Smooth muscle cell (in vitro differentiated cells): ENCODE data around the gene OLFM1. TPM values are rescaled to one million over a fixed set of nuclear protein-coding genes. Genes with fewer than 3 reads are reported as not detected.

Source experiments
- DNase-seq: peaks from one replicate; lab custom pipeline; 2025; ENCODE audit not compliant: unreplicated experiment; lab: John Stamatoyannopoulos, UW
- H2AFZ ChIP-seq: fragments of 200-600 bp; sonication (generic); 2 replicates; pipeline ENCODE4 v1.6.0; 2016; ENCODE audit warnings: antibody characterized with exemption, low read depth, mild to moderate bottlenecking
- H3F3A ChIP-seq: fragments of 200-600 bp; sonication (generic); 2 replicates; pipeline ENCODE4 v1.6.0; 2017; ENCODE audit warnings: antibody characterized with exemption, low read depth
- H3K27ac ChIP-seq: fragments of 200-600 bp; sonication (generic); 2 replicates; pipeline ENCODE4 v1.5.1; 2016; ENCODE audit warnings: low read depth, mild to moderate bottlenecking
- H3K27me3 ChIP-seq: fragments of 200-600 bp; sonication (generic); 2 replicates; pipeline ENCODE4 v1.6.1; 2016; ENCODE audit warnings: low read depth, mild to moderate bottlenecking
- H3K36me3 ChIP-seq: fragments of 200-600 bp; sonication (generic); 2 replicates; pipeline ENCODE4 v1.5.1; 2016; ENCODE audit warnings: low read depth
- H3K4me1 ChIP-seq: fragments of 200-600 bp; sonication (generic); 2 replicates; pipeline ENCODE4 v1.5.1; 2016; ENCODE audit warnings: low read depth
- H3K4me2 ChIP-seq: fragments of 200-600 bp; sonication (generic); 2 replicates; pipeline ENCODE4 v1.6.0; 2016; ENCODE audit warnings: mild to moderate bottlenecking
- H3K4me3 ChIP-seq: fragments of 200-600 bp; sonication (generic); 2 replicates; pipeline ENCODE4 v1.5.1; 2016; ENCODE audit warnings: mild to moderate bottlenecking
- H3K79me2 ChIP-seq: fragments of 200-600 bp; sonication (generic); 2 replicates; pipeline ENCODE4 v1.6.0; 2016; ENCODE audit warnings: low read depth, mild to moderate bottlenecking
- H3K9ac ChIP-seq: fragments of 200-600 bp; sonication (generic); 2 replicates; pipeline ENCODE4 v1.6.0; 2016; ENCODE audit warnings: low read depth
- H3K9me3 ChIP-seq: fragments of 200-600 bp; sonication (generic); replicated peaks from 2 replicates; pipeline ENCODE4 v1.5.1; 2016; ENCODE audit warnings: low read depth
- H4K20me1 ChIP-seq: fragments of 200-600 bp; sonication (generic); 2 replicates; pipeline ENCODE4 v1.6.0; 2016; ENCODE audit warnings: low read depth
- WGBS: methylation state at CpG from one replicate; pipeline ENCODE4 v1.1.7; 2016; ENCODE audit warnings: low lambda C conversion rate; 5-methylcytosine and 5-hydroxymethylcytosine counted together
- polyA plus RNA-seq: library from polyadenylated mRNA; unstranded; fragments of >200 nt; fragmentation: Nextera tagmentation; extraction: Ambion mirVana; gene quantifications from 2 replicates; pipeline ENCODE4 v1.2.1, GENCODE V29; 2016
- total RNA-seq: library from RNA; depleted of rRNA; stranded (reverse); fragments of >200 nt; gene quantifications from 2 replicates; pipeline ENCODE4 v1.2.3, GENCODE V29; 2014
- TF ChIP-seq, protein P1 (sequence below): fragments of 200-600 bp; sonication (generic); IDR thresholded peaks from 2 replicates; pipeline ENCODE4 v1.5.1; 2017; ENCODE audit warnings: borderline replicate concordance, mild to moderate bottlenecking, antibody characterized with exemption; ENCODE audit not compliant: insufficient read depth, poor library complexity, severe bottlenecking

The OLFM1 gene
- total and polyA plus RNA-seq, 2 experiments from 2014 or later, result 4.5 to 11.0 TPM

DNA sequence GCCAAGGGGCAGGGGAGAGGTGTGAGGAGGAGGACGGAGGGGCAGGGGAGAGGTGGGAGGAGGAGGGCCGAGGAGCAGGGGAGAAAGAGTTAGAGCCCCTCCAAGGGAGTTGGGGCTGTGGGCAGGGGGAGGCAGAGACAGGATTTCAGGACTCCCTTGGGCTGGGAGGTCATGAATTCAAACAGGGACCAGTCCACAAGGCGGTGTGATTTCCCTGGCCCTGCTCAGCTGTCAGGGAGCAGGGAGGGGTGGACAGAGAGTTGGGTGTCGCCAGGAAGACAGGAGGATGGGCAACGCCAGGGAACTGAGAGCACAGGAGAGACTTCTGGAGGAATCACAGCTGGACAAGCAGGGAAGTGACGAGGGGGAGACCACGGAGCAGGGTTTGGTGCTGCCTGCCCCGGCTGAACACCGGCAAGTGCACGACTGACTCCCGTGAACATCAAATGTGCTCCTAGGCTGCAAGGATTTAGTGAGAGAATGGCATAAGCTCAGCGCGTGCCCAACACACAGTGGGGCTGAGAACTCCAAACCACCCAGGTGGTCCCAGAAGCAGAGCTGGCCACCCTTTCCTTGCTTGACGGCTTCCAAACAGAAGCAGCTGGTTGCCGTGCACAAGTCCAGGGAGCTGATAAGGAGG lies 17.8 kb upstream of the OLFM1 start:
- Histone ChIP-seq H3K9ac (no peak overlapping the region), H3F3A (no peaks in the 10 kb centered on the region), H3K4me3 (no peak overlapping the region), H3K79me2 (no peaks in the 10 kb centered on the region), H2AFZ (no peak overlapping the region), H3K4me2 (no peak overlapping the region), H3K36me3 (no peaks in the 10 kb centered on the region), H3K27ac (no peak overlapping the region), H3K4me1 (no peaks in the 10 kb centered on the region), H4K20me1 (no peaks in the 10 kb centered on the region), H3K27me3 (peaks cover 2% of the 10 kb centered on the region), H3K9me3 (no peaks in the 10 kb centered on the region)
- no peak for DNase-seq
- 78% methylated on average over 13 of the region's 15 CpGs for WGBS
- TF ChIP-seq, protein P1, sequence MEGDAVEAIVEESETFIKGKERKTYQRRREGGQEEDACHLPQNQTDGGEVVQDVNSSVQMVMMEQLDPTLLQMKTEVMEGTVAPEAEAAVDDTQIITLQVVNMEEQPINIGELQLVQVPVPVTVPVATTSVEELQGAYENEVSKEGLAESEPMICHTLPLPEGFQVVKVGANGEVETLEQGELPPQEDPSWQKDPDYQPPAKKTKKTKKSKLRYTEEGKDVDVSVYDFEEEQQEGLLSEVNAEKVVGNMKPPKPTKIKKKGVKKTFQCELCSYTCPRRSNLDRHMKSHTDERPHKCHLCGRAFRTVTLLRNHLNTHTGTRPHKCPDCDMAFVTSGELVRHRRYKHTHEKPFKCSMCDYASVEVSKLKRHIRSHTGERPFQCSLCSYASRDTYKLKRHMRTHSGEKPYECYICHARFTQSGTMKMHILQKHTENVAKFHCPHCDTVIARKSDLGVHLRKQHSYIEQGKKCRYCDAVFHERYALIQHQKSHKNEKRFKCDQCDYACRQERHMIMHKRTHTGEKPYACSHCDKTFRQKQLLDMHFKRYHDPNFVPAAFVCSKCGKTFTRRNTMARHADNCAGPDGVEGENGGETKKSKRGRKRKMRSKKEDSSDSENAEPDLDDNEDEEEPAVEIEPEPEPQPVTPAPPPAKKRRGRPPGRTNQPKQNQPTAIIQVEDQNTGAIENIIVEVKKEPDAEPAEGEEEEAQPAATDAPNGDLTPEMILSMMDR, result no peak

DNA sequence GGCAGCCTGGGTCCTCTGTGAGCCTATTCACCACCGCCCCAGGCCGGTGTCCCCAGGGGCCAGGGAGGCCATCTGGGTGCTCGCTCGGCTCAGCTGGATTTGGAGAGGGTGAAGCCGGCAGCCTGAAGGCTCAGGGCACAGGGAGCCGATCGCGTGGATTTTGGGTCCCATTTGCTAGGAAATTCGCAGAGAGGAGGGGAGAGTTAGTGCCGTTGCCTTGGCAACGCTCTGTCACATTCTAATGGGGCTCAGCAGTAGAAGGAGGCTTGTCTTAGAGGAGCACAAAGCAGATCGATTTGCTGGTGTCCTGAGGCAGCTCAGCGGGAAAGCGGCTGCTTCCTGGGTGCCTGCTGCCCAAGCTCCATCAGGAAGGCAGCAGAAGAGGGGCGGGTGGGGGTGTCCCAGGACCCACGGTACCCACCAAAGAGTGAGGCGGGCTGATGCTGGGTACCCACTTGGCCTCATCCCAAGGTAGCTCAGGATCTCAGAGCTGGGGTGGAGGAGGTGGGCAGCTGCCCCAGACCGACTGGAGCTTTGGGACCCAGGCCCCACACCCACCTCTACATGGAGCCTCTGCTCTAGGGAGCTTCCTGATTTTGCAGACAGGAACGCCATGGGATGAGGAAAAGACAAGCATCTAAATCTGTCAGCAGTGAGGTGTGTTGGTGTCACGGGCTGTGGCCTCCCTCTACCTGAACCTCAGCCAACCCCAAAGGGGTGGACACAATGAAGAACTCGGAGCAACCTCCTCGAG lies 17.1 kb upstream of the OLFM1 start:
- Histone ChIP-seq H3K9me3 (no peaks in the 10 kb centered on the region), H3K27ac (no peak overlapping the region), H3K36me3 (no peaks in the 10 kb centered on the region), H3K79me2 (no peaks in the 10 kb centered on the region), H4K20me1 (no peaks in the 10 kb centered on the region), H2AFZ (no peak overlapping the region), H3K27me3 (peaks cover 9% of the 10 kb centered on the region), H3K4me2 (no peak overlapping the region), H3K4me1 (no peaks in the 10 kb centered on the region), H3K9ac (no peak overlapping the region), H3K4me3 (no peak overlapping the region), H3F3A (no peaks in the 10 kb centered on the region)
- WGBS, result 78% methylated on average over 20 of the region's 22 CpGs
- no peak for DNase-seq
- TF ChIP-seq, protein P1, result no peak

DNA sequence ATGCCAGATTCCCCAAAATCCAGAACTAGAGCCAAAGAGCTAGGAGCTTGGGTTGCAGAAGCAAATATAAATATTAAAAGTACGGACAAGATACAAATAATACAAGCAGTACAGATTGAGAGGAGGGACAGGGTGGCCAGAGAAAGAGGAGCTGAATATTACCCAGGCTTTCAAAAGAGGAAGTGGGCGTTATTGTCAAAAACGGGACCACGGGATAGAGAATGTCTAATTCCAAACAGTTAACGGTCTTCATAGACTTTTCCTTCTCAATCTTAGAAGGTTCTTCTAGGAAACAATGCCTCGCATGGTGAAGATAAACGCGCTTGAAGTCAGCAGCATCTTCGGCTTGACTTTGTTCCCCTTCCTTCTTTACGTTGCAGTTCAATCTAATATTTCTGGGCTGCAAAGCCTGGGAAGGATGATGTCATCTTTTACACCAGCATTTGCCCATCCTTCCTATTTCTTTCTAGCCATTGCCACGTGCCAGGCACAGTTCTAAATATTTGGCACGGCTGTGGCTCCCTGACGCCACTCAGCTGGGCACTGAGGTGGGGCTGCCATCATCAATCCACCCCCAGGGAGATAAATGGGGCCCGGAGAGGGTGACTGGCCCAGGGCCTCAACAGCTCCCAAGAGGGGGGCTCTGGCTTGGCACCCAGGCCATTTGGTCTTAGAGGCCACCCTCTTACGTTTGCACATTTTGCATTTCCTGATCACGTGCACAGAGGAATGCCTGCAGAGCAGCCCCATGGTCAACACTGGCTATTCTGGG lies 16.3 kb upstream of the OLFM1 start:
- Histone ChIP-seq H3K9me3 (no peaks in the 10 kb centered on the region), H3K4me2 (no peak overlapping the region), H3F3A (no peaks in the 10 kb centered on the region), H3K9ac (no peak overlapping the region), H3K36me3 (no peaks in the 10 kb centered on the region), H3K4me1 (no peaks in the 10 kb centered on the region), H3K27ac (no peak overlapping the region), H3K79me2 (no peaks in the 10 kb centered on the region), H4K20me1 (no peaks in the 10 kb centered on the region), H3K27me3 (peaks cover 17% of the 10 kb centered on the region), H2AFZ (no peak overlapping the region), H3K4me3 (no peak overlapping the region)
- no peak for DNase-seq
- TF ChIP-seq, protein P1, result no peak
- WGBS, result 86% methylated on average over 16 of the region's 16 CpGs
